ENCODE measurements around the gene CFAP74. TPM values are rescaled to one million over a fixed set of nuclear protein-coding genes. Genes with fewer than 3 reads are reported as not detected.

CFAP74 gene
- total RNA-seq: not detected
- long read RNA-seq, partial matches to known transcripts: 0 of 1 reads
- long read RNA-seq, other reads (novel, unspliced or antisense): 1 of 1 reads

GRCh38 chr1:2003541-2004131, at the start of gene CFAP74:
TSS of gene CFAP74 (minus strand) at chr1:2003786. CDS start at chr1:1990956, 12,830 bp downstream.
- intact Hi-C loops (cut with DNase I): no loop called here
- no peak for DNase-seq (ENCODE audit: low spot score)

- DNase-seq (ENCODE audit: low spot score): no peak
- intact Hi-C loops (cut with DNase I): no loop called here
These were observed 49.6 kb upstream of the CFAP74 start for GRCh38 chr1:2053217-2053616.

GRCh38 chr1:2052756-2053155, 49.2 kb upstream of the CFAP74 start:
- intact Hi-C loops (cut with DNase I): no loop called here
- DNase-seq (ENCODE audit: low spot score): no peak

- no peak for DNase-seq (ENCODE audit: low spot score)
- intact Hi-C loops (cut with DNase I): no loop called here
These were observed 48.6 kb upstream of the CFAP74 start for GRCh38 chr1:2052054-2052679.

GRCh38 chr1:2050793-2051682, 47.5 kb upstream of the CFAP74 start:
- no peak for DNase-seq (ENCODE audit: low spot score)
- intact Hi-C loops (cut with DNase I): no loop called here

GRCh38 chr1:2050461-2050792, 46.8 kb upstream of the CFAP74 start:
- intact Hi-C loops (cut with DNase I): no loop called here
- no peak for DNase-seq (ENCODE audit: low spot score)

GRCh38 chr1:2049718-2050431, 46.3 kb upstream of the CFAP74 start, which contains the start of gene PRKCZ:
TSS of gene PRKCZ (plus strand) at chr1:2050411. CDS start at chr1:2050631, 220 bp downstream.
- intact Hi-C loops (cut with DNase I): no loop called here
- DNase-seq (ENCODE audit: low spot score): peak; percentile 90

GRCh38 chr1:2049225-2049717, 45.7 kb upstream of the CFAP74 start:
- no peak for DNase-seq (ENCODE audit: low spot score)
- intact Hi-C loops (cut with DNase I): no loop called here

- DNase-seq (ENCODE audit: low spot score): no peak
- intact Hi-C loops (cut with DNase I): no loop called here
These were observed 44.5 kb upstream of the CFAP74 start for GRCh38 chr1:2047749-2048729.

GRCh38 chr1:2046953-2047748, 43.6 kb upstream of the CFAP74 start:
- DNase-seq (ENCODE audit: low spot score): no peak
- intact Hi-C loops (cut with DNase I): loop anchor here (1.0 kb wide), 1 partner anchor 103 kb away; no protein-coding TSS in a partner anchor

GRCh38 chr1:2046174-2046917, 42.8 kb upstream of the CFAP74 start:
- DNase-seq (ENCODE audit: low spot score): peak; percentile 87
- intact Hi-C loops (cut with DNase I): loop anchor here (1.0 kb wide), 1 partner anchor 102 kb away; no protein-coding TSS in a partner anchor

GRCh38 chr1:2045468-2046173, 42.0 kb upstream of the CFAP74 start:
- intact Hi-C loops (cut with DNase I): loop anchor here (1.0 kb wide), 2 partner anchors 85 to 101 kb away; no protein-coding TSS in a partner anchor
- no peak for DNase-seq (ENCODE audit: low spot score)

GRCh38 chr1:2044510-2045319, 41.1 kb upstream of the CFAP74 start:
- DNase-seq (ENCODE audit: low spot score): peak; percentile 87

GRCh38 chr1:2043886-2044285, 40.3 kb upstream of the CFAP74 start:
- intact Hi-C loops (cut with DNase I): no loop called here
- no peak for DNase-seq (ENCODE audit: low spot score)

More at GRCh38 chr1:2044510-2045319, 41.1 kb upstream of the CFAP74 start:
- intact Hi-C loops (cut with DNase I): loop anchor here (1.0 kb wide), 1 partner anchor 84 kb away; no protein-coding TSS in a partner anchor

Measured in cardiac septum (tissue), 1 donor.